Measurements from ENCODE around the gene CARD16. TPM values are rescaled to one million over a fixed set of nuclear protein-coding genes. Genes with fewer than 3 reads are reported as not detected.
"Not testable (repeated sequence)": the region's sequence is repeated elsewhere in the genome, so short reads cannot be mapped to it uniquely, and the experiment has no call there.

The CARD16 gene
- polyA plus RNA-seq, 4 donors = 1.3 to 3.4 (median 1.8) TPM

- no peak for DNase-seq (ENCODE audit: low read depth in 4 of 4, low spot score in 2 of 4)
Measured at GRCh38 chr11:105052487-105052886, 7.4 kb upstream of the CARD16 start.

- no peak for DNase-seq (ENCODE audit: low read depth in 4 of 4, low spot score in 2 of 4)
Measured at GRCh38 chr11:105051559-105051958, 6.4 kb upstream of the CARD16 start.

GRCh38 chr11:105049481-105049880 is 4.3 kb upstream of the CARD16 start:
- no peak for DNase-seq (ENCODE audit: low read depth in 4 of 4, low spot score in 2 of 4)

GRCh38 chr11:105046898-105047579 is 1.9 kb upstream of the CARD16 start:
- DNase-seq (ENCODE audit: low read depth in 4 of 4, low spot score in 2 of 4) = no peak

- no peak for DNase-seq (ENCODE audit: low read depth in 4 of 4, low spot score in 2 of 4)
Measured at GRCh38 chr11:105045676-105046296, 651 bp upstream of the CARD16 start.

DNA sequence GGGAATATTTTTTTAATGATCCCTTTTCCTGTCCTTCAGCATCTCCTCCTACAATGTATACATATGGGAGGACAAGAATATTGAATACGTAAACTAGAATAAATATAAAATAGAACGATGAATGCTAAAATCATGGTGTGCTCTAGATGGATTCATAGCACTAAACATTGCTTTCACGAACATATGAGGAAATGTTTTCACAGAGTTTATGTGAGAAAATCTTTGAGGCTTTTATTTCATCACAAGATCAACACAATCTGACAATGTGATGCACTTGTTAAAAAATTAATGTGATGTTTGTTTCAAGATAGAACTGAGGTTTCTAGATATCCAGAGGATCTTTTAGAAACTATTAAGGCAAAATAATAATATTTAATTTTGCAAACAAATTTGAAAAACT is 3.0 kb downstream of the CARD16 start:
- no peak for DNase-seq (ENCODE audit: low read depth in 4 of 4, low spot score in 2 of 4)

DNA sequence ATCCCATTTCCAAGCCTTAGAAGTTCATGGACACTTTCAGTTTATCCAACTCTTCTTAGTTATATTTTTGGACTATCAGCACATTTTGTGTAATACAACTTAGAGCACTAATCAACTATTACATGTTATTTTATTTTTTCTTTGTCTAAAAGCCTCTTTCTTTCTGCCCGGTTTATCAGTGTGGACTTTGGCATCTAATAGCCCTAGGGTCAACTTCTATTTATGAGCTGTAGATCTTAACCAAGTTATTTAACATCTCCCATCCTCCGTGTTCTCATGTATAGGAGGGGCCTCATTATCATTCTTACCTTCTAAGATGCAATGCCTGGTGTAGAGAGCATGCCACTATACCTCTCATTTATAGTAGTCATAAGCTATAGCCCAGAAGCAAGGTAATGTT is 4.4 kb downstream of the CARD16 start:
- DNase-seq (ENCODE audit: low read depth in 4 of 4, low spot score in 2 of 4) = no peak

DNA sequence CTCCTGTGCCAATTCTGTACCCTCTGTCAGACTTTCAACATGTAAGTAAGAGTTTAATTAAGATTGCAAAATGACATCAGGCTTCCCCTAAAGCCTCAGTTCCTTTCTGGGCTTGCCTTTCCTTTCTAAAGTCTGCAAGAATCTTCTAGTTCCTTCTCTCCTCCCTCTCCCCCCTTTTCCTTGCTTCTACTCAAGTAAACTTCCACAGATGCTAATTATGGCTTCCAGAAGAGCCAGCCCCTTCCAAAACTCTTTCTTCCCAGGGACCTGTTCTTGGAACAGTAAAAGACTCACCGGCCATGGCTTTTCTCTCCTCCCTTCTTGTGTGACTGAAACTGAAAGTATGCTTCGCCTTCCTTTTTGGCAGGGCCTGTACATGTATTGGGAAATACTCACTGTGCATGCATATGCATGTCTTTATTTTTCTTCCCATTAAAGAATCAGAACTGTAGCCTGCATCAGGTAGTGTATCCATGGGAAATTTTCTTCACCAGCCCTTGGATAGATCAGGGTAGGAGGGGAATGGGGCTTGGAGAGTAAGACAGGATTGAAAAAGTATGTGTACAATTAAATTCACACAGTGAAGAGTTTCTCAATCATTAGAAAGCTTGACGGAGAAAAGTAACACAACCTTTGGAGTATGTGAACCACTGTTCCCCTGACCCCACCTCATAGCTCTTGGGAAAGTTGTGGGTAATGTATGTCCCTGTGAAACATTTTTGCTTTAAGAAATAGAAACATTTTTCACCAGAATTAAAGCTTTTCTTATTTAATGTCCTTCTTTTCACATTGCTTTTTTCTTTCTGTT is 10.1 kb downstream of the CARD16 start, which contains the start of gene CASP1:
TSS of gene CASP1 (minus strand) at position 332 of the 808 bp plus-strand sequence. CDS start at position 301, 31 bp downstream.
- no peak for DNase-seq (ENCODE audit: low read depth in 4 of 4, low spot score in 2 of 4)

GRCh38 chr11:105034388-105034787 is 10.7 kb downstream of the CARD16 start:
- DNase-seq (ENCODE audit: low read depth in 4 of 4, low spot score in 2 of 4) = not testable (repeated sequence)

DNA sequence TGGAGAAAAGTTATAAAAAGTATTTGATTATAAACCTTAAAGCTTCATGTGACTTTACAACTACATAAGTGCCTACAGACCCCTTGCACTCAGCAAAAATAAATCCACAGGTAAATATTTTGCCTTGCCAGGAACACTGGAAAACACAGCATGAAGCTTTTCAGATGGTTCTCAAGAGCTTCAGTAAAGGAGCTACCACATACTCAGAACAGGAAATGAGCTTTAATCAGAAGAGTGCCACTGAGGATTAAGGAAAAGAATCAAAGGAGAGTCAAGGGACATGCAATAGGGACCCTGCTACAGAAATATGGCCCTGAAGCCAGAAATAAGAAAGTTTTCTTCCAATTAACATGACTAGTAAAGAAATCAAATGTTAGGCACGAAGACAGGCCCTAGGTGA is 11.4 kb downstream of the CARD16 start:
- no peak for DNase-seq (ENCODE audit: low read depth in 4 of 4, low spot score in 2 of 4)

DNA sequence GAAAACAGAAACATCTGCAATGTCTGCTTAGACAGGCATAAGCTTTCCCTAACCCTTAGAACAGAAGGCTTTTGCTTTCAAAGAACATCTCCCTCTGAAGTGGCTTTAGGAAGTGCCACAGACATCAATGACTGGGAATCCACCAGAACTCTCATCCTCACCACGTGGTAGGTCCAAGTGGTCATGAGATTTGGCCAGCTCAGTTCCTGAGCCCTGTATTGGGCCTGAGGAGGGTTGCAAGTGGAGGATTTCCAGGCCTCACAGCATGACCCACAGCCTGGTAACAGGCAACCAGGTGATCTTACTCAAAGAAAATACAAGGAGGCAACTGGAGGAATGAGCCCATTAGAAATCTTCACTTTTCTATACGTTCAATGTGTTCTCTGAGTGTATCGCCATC is 11.8 kb downstream of the CARD16 start:
- DNase-seq (ENCODE audit: low read depth in 4 of 4, low spot score in 2 of 4) = no peak

DNA sequence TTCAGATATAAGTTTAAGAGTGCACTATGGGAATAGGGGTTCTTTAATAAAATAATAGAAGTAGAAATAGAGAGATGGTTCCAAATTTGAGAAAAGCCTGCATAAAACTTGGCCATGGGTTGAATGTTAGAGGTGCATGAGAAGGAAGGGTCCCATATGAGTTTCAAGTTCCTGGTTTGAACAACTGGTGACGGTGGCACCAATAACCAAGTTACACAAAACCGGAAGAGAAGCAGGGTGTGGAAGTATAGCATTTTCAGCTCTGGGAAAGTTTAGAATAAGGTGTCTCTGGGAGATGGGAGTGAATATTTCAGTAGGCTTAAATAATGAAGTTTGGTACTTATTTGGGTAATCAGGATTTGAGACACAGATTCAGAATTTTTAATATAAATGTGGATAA is 12.6 kb downstream of the CARD16 start:
- DNase-seq (ENCODE audit: low read depth in 4 of 4, low spot score in 2 of 4) = no peak

- DNase-seq (ENCODE audit: low read depth in 4 of 4, low spot score in 2 of 4) = no peak
Measured at GRCh38 chr11:105027678-105028077, 17.5 kb downstream of the CARD16 start.

DNA sequence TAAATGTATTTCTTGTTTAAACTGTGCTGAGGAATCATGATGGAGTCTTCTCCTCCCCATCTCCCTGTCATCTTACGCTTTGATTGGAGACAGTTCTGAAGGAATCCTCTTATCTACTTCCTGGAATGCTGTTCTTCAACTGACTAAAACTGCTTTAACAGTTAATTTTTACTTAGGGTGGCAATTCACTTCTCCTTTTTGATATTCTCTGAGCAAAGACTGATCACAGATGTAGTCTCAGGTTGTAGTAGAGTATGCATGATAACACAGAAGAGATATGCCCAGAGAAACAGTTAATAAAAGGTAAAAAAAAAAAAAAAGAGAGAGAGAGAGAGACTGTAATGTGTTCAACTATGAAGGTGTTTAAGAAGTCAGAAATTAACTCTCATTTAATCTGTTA is 20.7 kb downstream of the CARD16 start:
- DNase-seq (ENCODE audit: low read depth in 4 of 4, low spot score in 2 of 4) = no peak

DNA sequence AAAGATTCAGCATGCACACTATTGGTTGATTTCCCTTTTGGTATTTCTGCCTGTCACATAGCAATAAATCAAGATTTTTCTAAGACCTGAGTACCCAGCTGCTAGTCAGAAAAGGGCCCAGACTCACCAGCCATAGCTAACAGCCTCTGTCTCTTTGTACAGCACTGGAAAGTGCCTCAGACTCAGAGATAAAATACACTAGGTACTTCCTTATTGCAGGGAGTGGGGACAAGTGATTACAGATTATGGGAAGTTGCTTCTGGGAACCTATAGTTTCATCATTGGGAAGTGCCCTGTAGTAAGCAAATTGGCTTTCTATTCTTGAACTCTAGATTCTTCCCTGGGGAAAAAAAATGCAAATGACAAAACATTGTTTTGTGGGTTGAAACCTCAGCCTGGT is 22.1 kb downstream of the CARD16 start, which contains the start of gene CASP5:
TSS of gene CASP5 (minus strand) at position 166 of the 400 bp plus-strand sequence. CDS start at position 134, 32 bp downstream.
- DNase-seq (ENCODE audit: low read depth in 4 of 4, low spot score in 2 of 4) = no peak

DNA sequence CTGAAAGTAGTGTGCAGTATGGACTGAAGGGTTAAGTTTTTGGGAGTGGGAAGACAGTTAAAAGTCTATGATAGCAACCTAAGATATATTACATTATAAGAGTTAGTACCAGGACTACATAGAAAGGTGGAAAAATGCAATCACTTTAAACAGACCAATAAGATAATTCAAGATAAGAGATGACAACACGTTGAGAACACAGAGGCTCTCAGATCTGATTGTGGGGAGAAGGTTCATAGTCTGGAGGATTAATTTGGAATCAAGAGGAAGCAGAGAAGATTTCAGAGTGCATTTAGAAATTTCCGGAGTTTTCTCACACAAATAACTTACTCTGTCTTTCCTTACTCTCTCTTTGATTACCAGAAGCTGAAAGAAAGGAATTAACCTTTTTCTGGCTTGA is 22.6 kb downstream of the CARD16 start:
- no peak for DNase-seq (ENCODE audit: low read depth in 4 of 4, low spot score in 2 of 4)

- DNase-seq (ENCODE audit: low read depth in 4 of 4, low spot score in 2 of 4) = no peak
Measured at GRCh38 chr11:105007463-105007862, 37.7 kb downstream of the CARD16 start.

DNA sequence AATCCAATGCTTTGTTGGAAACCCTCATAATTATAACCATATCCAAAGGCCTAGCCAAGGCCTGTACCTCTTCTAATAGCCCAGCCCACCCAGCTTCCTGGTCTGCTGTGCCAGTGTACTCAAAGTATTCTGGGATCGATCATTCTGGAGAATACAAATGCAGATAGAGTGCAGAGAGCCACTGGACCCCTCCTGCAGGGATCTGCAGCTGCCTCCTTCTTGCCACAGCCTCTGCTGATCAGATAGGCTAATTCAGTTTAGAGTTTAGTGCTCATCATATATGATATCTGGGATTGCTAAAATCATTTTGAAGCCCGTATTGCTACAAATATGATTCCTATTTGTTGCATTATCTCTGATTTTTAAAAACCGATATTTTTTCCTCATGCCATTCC is 39.7 kb downstream of the CARD16 start:
- DNase-seq (ENCODE audit: low read depth in 4 of 4, low spot score in 2 of 4) = no peak

DNA sequence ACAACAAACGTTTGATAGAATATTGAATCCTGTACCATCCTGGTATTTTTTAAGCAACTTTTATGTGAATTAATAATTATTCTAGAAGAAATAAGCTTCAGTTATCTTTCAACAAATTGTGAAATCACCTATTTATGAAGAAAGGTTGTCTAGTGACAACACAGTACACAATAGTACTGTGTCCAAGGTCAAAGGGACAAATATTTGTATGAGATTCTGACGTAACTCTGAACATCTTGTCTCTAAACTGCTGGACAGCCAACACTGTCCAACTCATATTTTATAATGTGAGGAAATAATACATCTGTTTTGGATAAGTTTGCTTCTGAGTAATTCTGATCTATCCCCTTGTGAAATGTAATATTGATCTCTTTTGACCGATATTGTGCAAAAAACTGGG is 41.1 kb downstream of the CARD16 start:
- no peak for DNase-seq (ENCODE audit: low read depth in 4 of 4, low spot score in 2 of 4)

GRCh38 chr11:105003151-105003550 is 42.0 kb downstream of the CARD16 start:
- no peak for DNase-seq (ENCODE audit: low read depth in 4 of 4, low spot score in 2 of 4)

GRCh38 chr11:105000797-105001196 is 44.3 kb downstream of the CARD16 start:
- DNase-seq (ENCODE audit: low read depth in 4 of 4, low spot score in 2 of 4) = no peak
